ENCODE data around the gene LENEP.

Gene LENEP

DNA sequence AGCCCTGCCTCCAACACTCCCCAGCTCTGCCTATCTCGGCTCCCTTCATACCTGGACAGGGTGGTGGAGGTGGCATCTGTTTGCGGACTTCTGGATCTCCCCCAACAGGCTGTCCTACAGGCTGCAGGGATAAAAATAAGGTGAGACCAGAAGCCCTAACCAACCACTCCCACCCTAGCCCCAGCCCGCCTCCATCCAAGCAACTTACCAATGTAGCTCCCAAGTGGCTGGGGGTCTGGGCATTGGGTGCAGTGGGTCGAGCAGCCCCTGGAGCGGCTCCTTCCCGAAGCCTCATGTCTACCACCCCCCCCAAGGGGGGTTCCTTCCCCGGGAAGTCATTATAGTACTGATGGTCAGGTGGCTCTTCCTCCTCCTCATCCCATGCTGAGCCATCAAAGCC lies 27.3 kb upstream of the LENEP start:
- H3K36me3 ChIP-seq (ENCODE audit: insufficient read depth, low read length), result peaks cover 43% of the 10 kb centered on the region
- H3K9ac ChIP-seq (ENCODE audit: low read depth, low read length), result no peak overlapping the region

GRCh38 chr1:154967331-154967950 lies 25.9 kb upstream of the LENEP start:
- Histone ChIP-seq H3K9ac (ENCODE audit: low read depth, low read length) (no peak overlapping the region), H3K36me3 (ENCODE audit: insufficient read depth, low read length) (peaks cover 43% of the 10 kb centered on the region), H3K4me1 (ENCODE audit: insufficient read depth, low read length) (peaks cover 8% of the 10 kb centered on the region), H3K9me3 (ENCODE audit: control insufficient read depth, insufficient read depth, low read length) (no peaks in the 10 kb centered on the region)

More for the DNA sequence above, 27.3 kb upstream of the LENEP start:
- no peaks in the 10 kb centered on the region for H3K9me3 ChIP-seq (ENCODE audit: control insufficient read depth, insufficient read depth, low read length)
- H3K4me1 ChIP-seq (ENCODE audit: insufficient read depth, low read length), result peaks cover 4% of the 10 kb centered on the region; the same call in 1 of the 2 replicates

- Histone ChIP-seq H3K36me3 (ENCODE audit: insufficient read depth, low read length) (peaks cover 38% of the 10 kb centered on the region), H3K9me3 (ENCODE audit: control insufficient read depth, insufficient read depth, low read length) (no peaks in the 10 kb centered on the region), H3K9ac (ENCODE audit: low read depth, low read length) (peak overlapping the region; percentile 69), H3K4me1 (ENCODE audit: insufficient read depth, low read length) (peaks cover 9% of the 10 kb centered on the region)
Observed at GRCh38 chr1:154968731-154969130, 24.7 kb upstream of the LENEP start.

DNA sequence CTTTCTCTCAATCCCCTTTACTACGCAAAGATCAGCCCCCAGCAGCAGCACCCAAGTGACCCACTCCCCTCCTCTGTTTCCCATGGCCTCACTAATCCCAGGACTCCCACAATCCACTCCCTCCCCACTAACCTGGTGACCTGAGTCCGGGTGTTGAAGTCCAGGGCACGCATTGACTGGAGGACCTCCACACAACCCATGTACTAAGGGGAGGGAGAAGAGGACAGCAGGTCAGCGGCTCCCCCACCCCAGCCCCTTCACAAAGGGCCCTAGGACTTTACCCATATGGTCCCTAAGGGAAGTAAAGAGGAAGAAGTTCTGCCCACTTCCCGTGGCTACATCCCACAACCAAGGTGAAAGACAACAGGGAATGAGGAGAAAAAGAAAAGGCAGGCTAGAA lies 24.1 kb upstream of the LENEP start:
- Histone ChIP-seq H3K36me3 (ENCODE audit: insufficient read depth, low read length) (peaks cover 33% of the 10 kb centered on the region), H3K9me3 (ENCODE audit: control insufficient read depth, insufficient read depth, low read length) (no peaks in the 10 kb centered on the region), H3K4me1 (ENCODE audit: insufficient read depth, low read length) (peaks cover 9% of the 10 kb centered on the region), H3K9ac (ENCODE audit: low read depth, low read length) (peak overlapping the region; percentile 69)

DNA sequence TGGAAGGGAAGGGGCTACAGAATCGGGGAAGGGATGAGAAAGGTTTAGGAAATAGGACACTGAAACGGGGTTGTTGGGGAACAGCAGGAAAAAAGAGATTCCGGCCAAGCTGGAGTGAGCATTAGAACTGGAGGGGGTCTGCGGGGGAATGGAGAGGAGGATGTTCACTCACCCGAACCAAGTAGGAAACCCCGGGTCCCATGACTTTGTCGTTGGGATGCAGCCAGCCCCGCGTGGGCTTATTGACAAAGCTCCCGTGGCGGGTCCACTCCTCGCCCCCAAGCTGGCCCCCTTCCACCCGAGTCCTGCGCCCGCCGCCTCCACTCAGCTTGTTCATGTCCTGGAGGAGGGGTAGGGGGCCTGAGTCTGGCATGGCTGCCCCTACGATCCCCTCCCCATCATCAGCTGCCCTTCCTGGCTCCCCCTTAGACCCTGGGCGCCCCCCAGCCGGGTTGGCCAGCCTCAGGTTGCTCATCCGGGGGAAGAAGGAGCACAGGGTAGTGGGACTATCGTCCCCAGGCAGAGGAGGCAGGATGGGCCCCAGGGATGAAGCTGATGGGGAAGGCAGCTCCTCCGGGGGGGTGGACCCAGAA lies 23.4 kb upstream of the LENEP start:
- Histone ChIP-seq H3K9ac (ENCODE audit: low read depth, low read length) (peak overlapping the region; percentile 69), H3K4me1 (ENCODE audit: insufficient read depth, low read length) (peaks cover 9% of the 10 kb centered on the region), H3K36me3 (ENCODE audit: insufficient read depth, low read length) (peaks cover 29% of the 10 kb centered on the region), H3K9me3 (ENCODE audit: control insufficient read depth, insufficient read depth, low read length) (no peaks in the 10 kb centered on the region)

DNA sequence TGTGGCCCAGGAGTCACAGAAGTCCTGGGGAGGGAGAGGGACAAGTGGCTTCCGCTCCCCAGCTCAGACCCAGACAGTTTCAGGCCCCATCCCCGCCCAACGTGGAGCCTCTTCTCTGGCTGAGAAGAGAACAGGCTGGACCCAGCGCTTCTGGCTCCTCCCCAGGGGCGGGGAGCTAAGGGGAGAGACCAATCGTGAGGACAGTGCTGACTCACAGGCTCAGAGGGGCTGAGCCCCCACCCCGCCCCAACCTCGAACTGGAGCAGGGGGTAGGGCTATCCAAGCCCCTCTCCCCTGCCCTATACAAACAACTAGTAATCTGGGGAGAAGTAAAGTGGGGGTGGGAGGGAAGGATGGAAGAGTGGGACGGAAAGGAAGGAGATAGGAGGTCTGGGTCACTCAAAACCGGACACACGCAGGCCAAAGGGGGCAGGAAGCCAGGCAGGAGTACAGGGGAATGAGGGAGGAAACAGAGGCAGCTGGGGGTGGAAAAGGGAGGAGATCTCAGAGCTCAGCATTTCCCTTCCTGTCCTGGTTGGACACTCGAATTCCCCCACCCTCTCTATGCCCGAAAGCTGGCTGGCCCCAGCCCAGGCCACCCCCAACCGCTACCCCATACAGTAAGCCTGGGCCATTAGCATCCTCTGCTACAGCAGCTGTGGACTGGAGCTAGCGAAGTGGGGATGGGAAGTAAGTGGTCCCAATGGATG lies 22.6 kb upstream of the LENEP start, which contains the start of gene SHC1:
SHC1 (minus strand) TSS at position 117 of the 710 bp plus-strand sequence. CDS start 221 bp downstream, outside the sequence.
- Histone ChIP-seq H3K36me3 (ENCODE audit: insufficient read depth, low read length) (peaks cover 21% of the 10 kb centered on the region), H3K4me1 (ENCODE audit: insufficient read depth, low read length) (peaks cover 9% of the 10 kb centered on the region), H3K9me3 (ENCODE audit: control insufficient read depth, insufficient read depth, low read length) (no peaks in the 10 kb centered on the region), H3K9ac (ENCODE audit: low read depth, low read length) (peak within 1 kb of the TSS; percentile 69)

DNA sequence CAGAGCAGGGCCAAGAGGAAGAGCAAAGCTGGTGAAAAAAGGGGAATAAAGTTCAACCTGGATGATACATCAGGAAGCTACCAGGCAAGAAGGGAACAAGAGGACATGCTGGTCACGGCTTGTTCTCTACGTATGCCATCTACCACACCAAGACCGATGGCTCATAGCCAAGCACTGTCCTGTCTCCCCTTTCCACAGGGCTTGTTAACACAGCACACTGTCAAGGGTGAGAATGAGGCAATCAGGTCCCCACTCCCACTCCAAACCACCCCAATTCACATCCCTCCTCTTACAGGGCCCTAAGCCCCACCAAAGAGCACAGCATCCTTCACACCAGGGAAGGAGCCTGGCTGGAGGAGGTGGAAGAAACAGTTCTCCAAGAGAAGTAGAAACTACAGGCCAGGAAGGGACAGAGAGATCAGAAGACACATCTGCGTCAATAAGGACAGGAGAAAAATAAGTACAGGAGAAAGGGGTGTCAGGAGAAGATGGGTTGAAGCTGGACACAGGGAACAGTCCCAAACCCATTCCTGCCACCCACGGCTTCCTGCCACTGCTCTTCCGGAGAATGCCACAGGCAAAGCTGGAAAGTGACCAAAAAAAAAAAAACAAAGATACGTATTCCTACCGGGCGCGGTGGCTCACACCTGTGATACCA lies 21.9 kb upstream of the LENEP start:
- H3K4me1 ChIP-seq (ENCODE audit: insufficient read depth, low read length), result peaks cover 9% of the 10 kb centered on the region
- peaks cover 18% of the 10 kb centered on the region for H3K36me3 ChIP-seq (ENCODE audit: insufficient read depth, low read length)
- H3K9me3 ChIP-seq (ENCODE audit: control insufficient read depth, insufficient read depth, low read length), result no peaks in the 10 kb centered on the region
- H3K9ac ChIP-seq (ENCODE audit: low read depth, low read length), result peak overlapping the region; percentile 69

DNA sequence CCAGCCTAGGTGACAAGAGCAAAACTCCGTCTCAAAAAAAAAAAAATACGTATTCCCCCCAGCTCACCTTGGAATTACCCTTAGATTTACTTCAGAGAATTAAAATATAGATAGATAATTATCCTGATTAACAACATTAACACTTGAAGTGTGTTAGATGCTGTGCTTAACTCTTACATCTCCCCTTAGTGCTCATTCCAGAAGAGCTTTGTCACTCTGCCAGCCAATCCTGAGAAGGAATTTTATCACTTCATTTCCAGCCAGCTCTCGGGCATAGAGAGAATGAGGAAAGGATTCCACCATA lies 21.2 kb upstream of the LENEP start:
- Histone ChIP-seq H3K4me1 (ENCODE audit: insufficient read depth, low read length) (peaks cover 11% of the 10 kb centered on the region), H3K36me3 (ENCODE audit: insufficient read depth, low read length) (peaks cover 12% of the 10 kb centered on the region), H3K9ac (ENCODE audit: low read depth, low read length) (peak overlapping the region; percentile 69), H3K9me3 (ENCODE audit: control insufficient read depth, insufficient read depth, low read length) (no peaks in the 10 kb centered on the region)

DNA sequence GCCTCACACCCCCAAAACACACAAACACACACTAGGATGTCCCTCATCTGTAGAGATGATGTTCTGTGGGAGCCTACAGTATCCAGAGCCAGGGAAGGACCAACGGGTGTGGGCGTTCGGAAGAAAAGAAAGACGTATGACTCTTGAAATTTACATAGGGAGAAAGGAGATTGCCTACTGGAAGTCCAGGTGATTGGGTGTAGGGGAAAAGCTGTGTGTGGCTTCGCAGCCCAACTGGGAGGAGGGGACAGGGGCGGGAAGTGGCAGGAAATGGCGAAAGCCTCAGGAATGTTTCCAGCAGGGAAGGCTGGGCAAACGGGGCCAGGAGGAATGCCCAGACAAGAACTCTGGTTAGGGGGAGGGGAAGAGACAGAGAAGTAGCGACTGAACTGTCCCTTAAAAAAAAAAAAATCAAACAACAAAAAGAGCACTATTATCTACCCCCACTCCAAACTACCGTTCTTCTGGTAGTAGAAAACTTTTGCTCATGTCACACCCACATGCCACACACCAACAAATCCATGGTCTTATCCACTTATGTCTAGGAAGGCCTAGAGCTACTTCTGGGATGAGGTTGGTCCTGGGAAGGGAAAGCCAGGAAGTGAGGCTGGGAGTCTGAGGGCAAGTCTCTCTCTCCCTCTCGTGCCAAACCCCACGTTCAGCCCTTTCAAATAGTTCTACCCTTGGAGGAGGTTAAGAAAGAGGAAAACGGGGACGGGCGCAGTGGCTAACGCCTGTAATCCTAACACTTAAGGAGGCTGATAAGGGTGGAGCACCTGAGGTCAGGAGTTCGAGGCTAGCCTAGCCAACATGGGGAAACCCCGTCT lies 20.7 kb upstream of the LENEP start:
- Histone ChIP-seq H3K9me3 (ENCODE audit: control insufficient read depth, insufficient read depth, low read length) (no peaks in the 10 kb centered on the region), H3K9ac (ENCODE audit: low read depth, low read length) (peak overlapping the region; percentile 69), H3K36me3 (ENCODE audit: insufficient read depth, low read length) (peaks cover 6% of the 10 kb centered on the region; the same call in 1 of the 2 replicates), H3K4me1 (ENCODE audit: insufficient read depth, low read length) (peaks cover 11% of the 10 kb centered on the region)

- peaks cover 11% of the 10 kb centered on the region for H3K4me1 ChIP-seq (ENCODE audit: insufficient read depth, low read length)
- H3K9ac ChIP-seq (ENCODE audit: low read depth, low read length), result peak overlapping the region; percentile 69
- no peaks in the 10 kb centered on the region for H3K9me3 ChIP-seq (ENCODE audit: control insufficient read depth, insufficient read depth, low read length)
- peaks cover 5% of the 10 kb centered on the region; the same call in 1 of the 2 replicates for H3K36me3 ChIP-seq (ENCODE audit: insufficient read depth, low read length)
Observed at GRCh38 chr1:154973344-154974101, 19.9 kb upstream of the LENEP start.

GRCh38 chr1:154974102-154974807 lies 19.1 kb upstream of the LENEP start, which contains the start of gene CKS1B:
TSS of gene CKS1B (plus strand) at chr1:154974681. CDS start at chr1:154974746, 65 bp downstream.
- Histone ChIP-seq H3K4me1 (ENCODE audit: insufficient read depth, low read length) (peaks cover 11% of the 10 kb centered on the region), H3K9ac (ENCODE audit: low read depth, low read length) (peak within 1 kb of the TSS; percentile 69), H3K9me3 (ENCODE audit: control insufficient read depth, insufficient read depth, low read length) (no peaks in the 10 kb centered on the region), H3K36me3 (ENCODE audit: insufficient read depth, low read length) (peaks cover 8% of the 10 kb centered on the region; the same call in 1 of the 2 replicates)

- H3K4me1 ChIP-seq (ENCODE audit: insufficient read depth, low read length), result peaks cover 11% of the 10 kb centered on the region
Observed at GRCh38 chr1:154974808-154975408, 18.5 kb upstream of the LENEP start.

More at GRCh38 chr1:154974808-154975408, 18.5 kb upstream of the LENEP start:
- Histone ChIP-seq H3K9me3 (ENCODE audit: control insufficient read depth, insufficient read depth, low read length) (no peaks in the 10 kb centered on the region), H3K36me3 (ENCODE audit: insufficient read depth, low read length) (peaks cover 13% of the 10 kb centered on the region; the same call in 1 of the 2 replicates), H3K9ac (ENCODE audit: low read depth, low read length) (peak overlapping the region; percentile 69)
